SK-N-SH (cell line): ENCODE data around the gene OTC. TPM values are rescaled to one million over a fixed set of nuclear protein-coding genes. Genes with fewer than 3 reads are reported as not detected.

Experiments used
- CTCF ChIA-PET: fragments of 300-600, 350-600 bp; formaldehyde crosslinking; extraction: SDS; loops from one replicate; lab custom pipeline; 2021; lab: Yijun Ruan, JAX
- POLR2A ChIA-PET: fragments of 350-600 bp; sonication (Branson Sonifier 250); formaldehyde crosslinking; extraction: SDS; loops from one replicate; lab custom pipeline; 2020; ENCODE audit warnings: antibody characterized with exemption, inconsistent platforms; lab: Yijun Ruan, JAX
- DNase-seq: peaks from one replicate; pipeline ENCODE4 v3.0.0; 2012
- H2AFZ ChIP-seq: fragments of 200-600 bp; sonication (generic); 2 replicates; pipeline ENCODE4 v1.8.1; 2016; ENCODE audit warnings: antibody characterized with exemption, mild to moderate bottlenecking, low read depth
- H3F3A ChIP-seq: fragments of 200-600 bp; sonication (generic); replicated peaks from 2 replicates; pipeline ENCODE3; 2016; ENCODE audit warnings: antibody characterized with exemption, mild to moderate bottlenecking; ENCODE audit not compliant: insufficient read depth
- H3K27ac ChIP-seq, 2 experiments: fragments of 200-500 bp in 1 of 2; fragments of 200-600 bp in 1 of 2; sonication (Bioruptor generic) in 1 of 2; sonication (generic), shearing (Covaris generic) in 1 of 2; 2 replicates each; pipeline versions ENCODE4 v1.5.1 to v1.6.1; 2014 to 2016; ENCODE audit warnings: low read depth in 2 of 2, inconsistent platforms in 1 of 2, low read length in 1 of 2, mild to moderate bottlenecking in 1 of 2, mixed read lengths in 1 of 2
- H3K27me3 ChIP-seq: fragments of 200-600 bp; sonication (generic), shearing (Covaris generic); 2 replicates; pipeline ENCODE4 v1.6.1; 2016; ENCODE audit warnings: mixed run types; ENCODE audit not compliant: insufficient read depth
- H3K36me3 ChIP-seq, 2 experiments: fragments of 200-500 bp in 1 of 2; fragments of 200-600 bp in 1 of 2; sonication (Bioruptor generic) in 1 of 2; sonication (generic) in 1 of 2; replicated peaks in 1 of 2; 2 replicates each; pipeline versions ENCODE3 to v1.5.1; 2014 to 2016; ENCODE audit warnings: low read length in 1 of 2, mild to moderate bottlenecking in 1 of 2; ENCODE audit not compliant: insufficient read depth in 2 of 2, control insufficient read depth in 1 of 2
- H3K4me1 ChIP-seq, 2 experiments: fragments of 200-500 bp in 1 of 2; fragments of 200-600 bp in 1 of 2; sonication (Bioruptor generic) in 1 of 2; sonication (generic), shearing (Covaris generic) in 1 of 2; 2 replicates each; pipeline versions ENCODE4 v1.5.1 to v1.6.1; 2014 to 2016; ENCODE audit warnings: low read depth in 1 of 2, low read length in 1 of 2, mixed run types in 1 of 2; ENCODE audit not compliant: insufficient read depth in 2 of 2, control insufficient read depth in 1 of 2
- H3K4me2 ChIP-seq: fragments of 200-600 bp; sonication (generic), shearing (Covaris generic); 2 replicates; pipeline ENCODE4 v1.6.1; 2017; ENCODE audit warnings: mixed run types
- H3K4me3 ChIP-seq, 2 experiments: fragments of 200-500 bp in 1 of 2; fragments of 200-600 bp in 1 of 2; sonication (Bioruptor generic) in 1 of 2; sonication (generic), shearing (Covaris generic) in 1 of 2; 2 replicates each; pipeline versions ENCODE4 v1.5.1 to v1.8.1; 2014 to 2016; ENCODE audit warnings: low read depth in 2 of 2, inconsistent platforms in 1 of 2, low read length in 1 of 2, mild to moderate bottlenecking in 1 of 2, mixed read lengths in 1 of 2, moderate library complexity in 1 of 2
- H3K79me2 ChIP-seq: fragments of 200-600 bp; sonication (generic); 2 replicates; pipeline ENCODE4 v1.8.1; 2017; ENCODE audit warnings: mild to moderate bottlenecking; ENCODE audit not compliant: insufficient read depth
- H3K9ac ChIP-seq: fragments of 200-600 bp; sonication (generic); 2 replicates; pipeline ENCODE4 v1.6.1; 2017; ENCODE audit warnings: mixed run types
- H3K9me2 ChIP-seq: fragments of 200-600 bp; sonication (generic); 2 replicates; pipeline ENCODE4 v1.6.1; 2017; ENCODE audit warnings: mixed run types
- H3K9me3 ChIP-seq: fragments of 200-600 bp; sonication (generic); 2 replicates; pipeline ENCODE4 v1.6.1; 2017; ENCODE audit warnings: mixed run types, mild to moderate bottlenecking, moderate library complexity
- H4K20me1 ChIP-seq: fragments of 200-600 bp; sonication (generic); 2 replicates; pipeline ENCODE4 v1.6.1; 2017; ENCODE audit warnings: mild to moderate bottlenecking, mixed run types; ENCODE audit not compliant: insufficient read depth
- CHD2 ChIP-seq: fragments of 150-350 bp; IDR thresholded peaks from 2 replicates; pipeline ENCODE4 v1.6.1; 2018; ENCODE audit warnings: low read length; ENCODE audit not compliant: partially characterized antibody
- EZH2phosphoT487 ChIP-seq: fragments of 200-600 bp; sonication (generic); IDR thresholded peaks from 2 replicates; pipeline ENCODE4 v1.6.1; 2017; ENCODE audit warnings: low read depth, mixed run types, mild to moderate bottlenecking, antibody characterized with exemption, moderate library complexity, borderline replicate concordance
- GATA2 ChIP-seq: sonication (generic); formaldehyde crosslinking; IDR thresholded peaks from 2 replicates; pipeline ENCODE4 v1.5.0; 2020; ENCODE audit warnings: mild to moderate bottlenecking, missing genetic modification reagents
- JUND ChIP-seq: IDR thresholded peaks from 2 replicates; pipeline ENCODE4 v1.4.0; 2012
- MEF2A ChIP-seq: IDR thresholded peaks from 2 replicates; pipeline ENCODE4 v1.4.0; 2012; ENCODE audit warnings: low read depth, borderline replicate concordance
- MXI1 ChIP-seq: IDR thresholded peaks from 2 replicates; pipeline ENCODE4 v1.6.1; 2012; ENCODE audit warnings: mild to moderate bottlenecking, low read depth, low read length, improper control_type of control experiment
- POLR2AphosphoS5 ChIP-seq: IDR thresholded peaks from 2 replicates; pipeline ENCODE4 v1.6.1; 2012; ENCODE audit warnings: low read depth, low read length
- RCOR1 ChIP-seq: fragments of 150-350 bp; IDR thresholded peaks from 2 replicates; pipeline ENCODE4 v1.6.1; 2017; ENCODE audit warnings: antibody characterized with exemption, low read length
- SIN3A ChIP-seq: IDR thresholded peaks from 2 replicates; pipeline ENCODE4 v1.6.1; 2012; ENCODE audit warnings: low read depth, mild to moderate bottlenecking, low read length, moderate library complexity, borderline replicate concordance
- USF1 ChIP-seq: IDR thresholded peaks from 2 replicates; pipeline ENCODE4 v1.4.0; 2012; ENCODE audit warnings: low read depth, borderline replicate concordance
- WGBS: methylation state at CpG from one replicate; pipeline ENCODE4 v1.1.6; 2017; ENCODE audit warnings: low lambda C conversion rate; 5-methylcytosine and 5-hydroxymethylcytosine counted together
- polyA plus RNA-seq, 3 experiments: library from polyadenylated mRNA; depleted of rRNA; stranded (reverse); fragments of >200 nt; gene quantifications; 2 replicates each; pipeline ENCODE4 v1.2.3, GENCODE V29; 2012
- TF ChIP-seq, protein P1 (sequence below): fragments of 150-350 bp; IDR thresholded peaks from 2 replicates; pipeline ENCODE4 v1.6.1; 2016; ENCODE audit warnings: mild to moderate bottlenecking, low read depth, low read length
- TF ChIP-seq, protein P2 (sequence below): IDR thresholded peaks from 2 replicates; pipeline ENCODE4 v1.4.0; 2012; ENCODE audit warnings: low read depth, borderline replicate concordance
- TF ChIP-seq, protein P3 (sequence below): IDR thresholded peaks from 2 replicates; pipeline ENCODE4 v1.6.1; 2012; ENCODE audit warnings: mild to moderate bottlenecking, low read depth, low read length, moderate library complexity

The OTC gene
- polyA plus RNA-seq, 1 of the 3 experiments (the other 2 are of a cell fraction), result not detected

GRCh38 chrX:38356401-38356800, 4.0 kb downstream of the OTC start:
- ChIA-PET CTCF (interaction anchor here (0.7 kb wide), 2 partner anchors 14 to 267 kb away, joined by 3 read pairs; no protein-coding TSS in a partner anchor), POLR2A (no interaction called here)
- no peak overlapping the region for H3K4me2 ChIP-seq
- H3K79me2 ChIP-seq, result no peaks in the 10 kb centered on the region
- no peak for TF ChIP-seq SIN3A
- no peak for TF ChIP-seq MXI1
- TF ChIP-seq RCOR1, result no peak
- no peak for TF ChIP-seq MEF2A
- no peak for TF ChIP-seq EZH2phosphoT487
- TF ChIP-seq, protein P1, sequence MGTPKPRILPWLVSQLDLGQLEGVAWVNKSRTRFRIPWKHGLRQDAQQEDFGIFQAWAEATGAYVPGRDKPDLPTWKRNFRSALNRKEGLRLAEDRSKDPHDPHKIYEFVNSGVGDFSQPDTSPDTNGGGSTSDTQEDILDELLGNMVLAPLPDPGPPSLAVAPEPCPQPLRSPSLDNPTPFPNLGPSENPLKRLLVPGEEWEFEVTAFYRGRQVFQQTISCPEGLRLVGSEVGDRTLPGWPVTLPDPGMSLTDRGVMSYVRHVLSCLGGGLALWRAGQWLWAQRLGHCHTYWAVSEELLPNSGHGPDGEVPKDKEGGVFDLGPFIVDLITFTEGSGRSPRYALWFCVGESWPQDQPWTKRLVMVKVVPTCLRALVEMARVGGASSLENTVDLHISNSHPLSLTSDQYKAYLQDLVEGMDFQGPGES, result no peak
- TF ChIP-seq GATA2 (CRISPR knock-in tag), result no peak
- TF ChIP-seq, protein P2, sequence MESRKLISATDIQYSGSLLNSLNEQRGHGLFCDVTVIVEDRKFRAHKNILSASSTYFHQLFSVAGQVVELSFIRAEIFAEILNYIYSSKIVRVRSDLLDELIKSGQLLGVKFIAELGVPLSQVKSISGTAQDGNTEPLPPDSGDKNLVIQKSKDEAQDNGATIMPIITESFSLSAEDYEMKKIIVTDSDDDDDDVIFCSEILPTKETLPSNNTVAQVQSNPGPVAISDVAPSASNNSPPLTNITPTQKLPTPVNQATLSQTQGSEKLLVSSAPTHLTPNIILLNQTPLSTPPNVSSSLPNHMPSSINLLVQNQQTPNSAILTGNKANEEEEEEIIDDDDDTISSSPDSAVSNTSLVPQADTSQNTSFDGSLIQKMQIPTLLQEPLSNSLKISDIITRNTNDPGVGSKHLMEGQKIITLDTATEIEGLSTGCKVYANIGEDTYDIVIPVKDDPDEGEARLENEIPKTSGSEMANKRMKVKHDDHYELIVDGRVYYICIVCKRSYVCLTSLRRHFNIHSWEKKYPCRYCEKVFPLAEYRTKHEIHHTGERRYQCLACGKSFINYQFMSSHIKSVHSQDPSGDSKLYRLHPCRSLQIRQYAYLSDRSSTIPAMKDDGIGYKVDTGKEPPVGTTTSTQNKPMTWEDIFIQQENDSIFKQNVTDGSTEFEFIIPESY, result no peak
- TF ChIP-seq, protein P3, sequence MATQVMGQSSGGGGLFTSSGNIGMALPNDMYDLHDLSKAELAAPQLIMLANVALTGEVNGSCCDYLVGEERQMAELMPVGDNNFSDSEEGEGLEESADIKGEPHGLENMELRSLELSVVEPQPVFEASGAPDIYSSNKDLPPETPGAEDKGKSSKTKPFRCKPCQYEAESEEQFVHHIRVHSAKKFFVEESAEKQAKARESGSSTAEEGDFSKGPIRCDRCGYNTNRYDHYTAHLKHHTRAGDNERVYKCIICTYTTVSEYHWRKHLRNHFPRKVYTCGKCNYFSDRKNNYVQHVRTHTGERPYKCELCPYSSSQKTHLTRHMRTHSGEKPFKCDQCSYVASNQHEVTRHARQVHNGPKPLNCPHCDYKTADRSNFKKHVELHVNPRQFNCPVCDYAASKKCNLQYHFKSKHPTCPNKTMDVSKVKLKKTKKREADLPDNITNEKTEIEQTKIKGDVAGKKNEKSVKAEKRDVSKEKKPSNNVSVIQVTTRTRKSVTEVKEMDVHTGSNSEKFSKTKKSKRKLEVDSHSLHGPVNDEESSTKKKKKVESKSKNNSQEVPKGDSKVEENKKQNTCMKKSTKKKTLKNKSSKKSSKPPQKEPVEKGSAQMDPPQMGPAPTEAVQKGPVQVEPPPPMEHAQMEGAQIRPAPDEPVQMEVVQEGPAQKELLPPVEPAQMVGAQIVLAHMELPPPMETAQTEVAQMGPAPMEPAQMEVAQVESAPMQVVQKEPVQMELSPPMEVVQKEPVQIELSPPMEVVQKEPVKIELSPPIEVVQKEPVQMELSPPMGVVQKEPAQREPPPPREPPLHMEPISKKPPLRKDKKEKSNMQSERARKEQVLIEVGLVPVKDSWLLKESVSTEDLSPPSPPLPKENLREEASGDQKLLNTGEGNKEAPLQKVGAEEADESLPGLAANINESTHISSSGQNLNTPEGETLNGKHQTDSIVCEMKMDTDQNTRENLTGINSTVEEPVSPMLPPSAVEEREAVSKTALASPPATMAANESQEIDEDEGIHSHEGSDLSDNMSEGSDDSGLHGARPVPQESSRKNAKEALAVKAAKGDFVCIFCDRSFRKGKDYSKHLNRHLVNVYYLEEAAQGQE, result no peak
- TF ChIP-seq JUND, result no peak
- TF ChIP-seq POLR2AphosphoS5, result no peak
- no peak for TF ChIP-seq CHD2
- TF ChIP-seq USF1, result no peak
- no peaks in the 10 kb centered on the region for H3F3A ChIP-seq
- no peak overlapping the region for H2AFZ ChIP-seq
- H3K9me2 ChIP-seq, result no peaks in the 10 kb centered on the region
- no peaks in the 10 kb centered on the region for H3K36me3 ChIP-seq
- no peaks in the 10 kb centered on the region for H3K4me1 ChIP-seq
- no peak for DNase-seq
- H3K9ac ChIP-seq, result no peak overlapping the region
- H3K4me3 ChIP-seq, result no peak overlapping the region
- peaks cover 12% of the 10 kb centered on the region; the same call in 1 of the 2 replicates for H3K27me3 ChIP-seq
- 24% methylated on average over 8 of the region's 8 CpGs for WGBS
- no peaks in the 10 kb centered on the region for H3K9me3 ChIP-seq
- H4K20me1 ChIP-seq, result no peaks in the 10 kb centered on the region
- H3K27ac ChIP-seq, result no peak overlapping the region
